GM12864 (cell line): ENCODE results near the gene GMDS.

Source experiments
- DNase-seq: peaks from one replicate; pipeline ENCODE4 v3.0.0-alpha.2; 2011; ENCODE audit warnings: low read depth
- H3K4me3 ChIP-seq: 2 replicates; pipeline ENCODE4 v1.5.1; 2011; ENCODE audit warnings: mild to moderate bottlenecking, low read depth, low read length, control low read depth
- TF ChIP-seq, protein P1 (sequence below): IDR thresholded peaks from 2 replicates; pipeline ENCODE4 v1.5.1; 2011; ENCODE audit warnings: low read depth, mild to moderate bottlenecking, moderate library complexity, low read length, control low read depth, inconsistent platforms; ENCODE audit errors: missing control alignments

The GMDS gene

DNA sequence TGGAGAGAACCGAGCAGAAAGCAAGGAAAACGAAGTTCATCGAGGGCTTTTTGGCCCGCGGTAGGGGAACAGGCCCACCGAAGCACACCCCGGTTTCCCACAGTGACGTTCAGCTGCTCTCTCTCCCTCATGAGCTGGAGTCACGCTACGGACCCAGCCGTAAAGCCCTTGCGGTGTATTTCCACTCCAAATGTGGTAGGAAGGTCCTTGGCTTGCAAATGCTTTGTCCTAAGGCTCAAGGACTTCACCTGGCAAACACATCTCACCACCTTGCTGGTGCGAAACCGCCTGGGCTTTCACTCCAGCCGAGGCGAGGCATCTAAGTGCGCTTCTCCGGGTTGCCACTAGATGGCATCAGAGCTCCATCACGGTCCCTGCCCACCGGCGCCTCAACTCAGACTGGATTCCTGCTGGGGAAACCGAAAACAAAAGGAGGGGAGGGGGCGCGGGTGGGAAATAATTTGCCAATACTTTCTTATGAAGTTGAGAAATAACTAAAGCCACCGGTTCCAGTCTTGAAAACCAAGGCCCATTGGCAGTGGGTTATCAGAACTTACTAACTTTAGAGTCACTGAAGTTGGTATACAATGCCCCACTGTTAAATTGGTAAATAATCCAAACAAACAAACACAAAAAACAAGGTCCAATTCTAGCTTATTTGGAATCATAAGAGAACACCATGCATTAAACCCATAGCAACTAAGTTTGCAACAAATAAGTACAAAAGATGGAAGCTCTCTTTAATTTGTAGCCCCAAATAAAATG is 649.1 kb downstream of the GMDS start:
- H3K4me3 ChIP-seq: no peak overlapping the region
- TF ChIP-seq, protein P1, sequence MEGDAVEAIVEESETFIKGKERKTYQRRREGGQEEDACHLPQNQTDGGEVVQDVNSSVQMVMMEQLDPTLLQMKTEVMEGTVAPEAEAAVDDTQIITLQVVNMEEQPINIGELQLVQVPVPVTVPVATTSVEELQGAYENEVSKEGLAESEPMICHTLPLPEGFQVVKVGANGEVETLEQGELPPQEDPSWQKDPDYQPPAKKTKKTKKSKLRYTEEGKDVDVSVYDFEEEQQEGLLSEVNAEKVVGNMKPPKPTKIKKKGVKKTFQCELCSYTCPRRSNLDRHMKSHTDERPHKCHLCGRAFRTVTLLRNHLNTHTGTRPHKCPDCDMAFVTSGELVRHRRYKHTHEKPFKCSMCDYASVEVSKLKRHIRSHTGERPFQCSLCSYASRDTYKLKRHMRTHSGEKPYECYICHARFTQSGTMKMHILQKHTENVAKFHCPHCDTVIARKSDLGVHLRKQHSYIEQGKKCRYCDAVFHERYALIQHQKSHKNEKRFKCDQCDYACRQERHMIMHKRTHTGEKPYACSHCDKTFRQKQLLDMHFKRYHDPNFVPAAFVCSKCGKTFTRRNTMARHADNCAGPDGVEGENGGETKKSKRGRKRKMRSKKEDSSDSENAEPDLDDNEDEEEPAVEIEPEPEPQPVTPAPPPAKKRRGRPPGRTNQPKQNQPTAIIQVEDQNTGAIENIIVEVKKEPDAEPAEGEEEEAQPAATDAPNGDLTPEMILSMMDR: peak; percentile 92
- DNase-seq: no peak

DNA sequence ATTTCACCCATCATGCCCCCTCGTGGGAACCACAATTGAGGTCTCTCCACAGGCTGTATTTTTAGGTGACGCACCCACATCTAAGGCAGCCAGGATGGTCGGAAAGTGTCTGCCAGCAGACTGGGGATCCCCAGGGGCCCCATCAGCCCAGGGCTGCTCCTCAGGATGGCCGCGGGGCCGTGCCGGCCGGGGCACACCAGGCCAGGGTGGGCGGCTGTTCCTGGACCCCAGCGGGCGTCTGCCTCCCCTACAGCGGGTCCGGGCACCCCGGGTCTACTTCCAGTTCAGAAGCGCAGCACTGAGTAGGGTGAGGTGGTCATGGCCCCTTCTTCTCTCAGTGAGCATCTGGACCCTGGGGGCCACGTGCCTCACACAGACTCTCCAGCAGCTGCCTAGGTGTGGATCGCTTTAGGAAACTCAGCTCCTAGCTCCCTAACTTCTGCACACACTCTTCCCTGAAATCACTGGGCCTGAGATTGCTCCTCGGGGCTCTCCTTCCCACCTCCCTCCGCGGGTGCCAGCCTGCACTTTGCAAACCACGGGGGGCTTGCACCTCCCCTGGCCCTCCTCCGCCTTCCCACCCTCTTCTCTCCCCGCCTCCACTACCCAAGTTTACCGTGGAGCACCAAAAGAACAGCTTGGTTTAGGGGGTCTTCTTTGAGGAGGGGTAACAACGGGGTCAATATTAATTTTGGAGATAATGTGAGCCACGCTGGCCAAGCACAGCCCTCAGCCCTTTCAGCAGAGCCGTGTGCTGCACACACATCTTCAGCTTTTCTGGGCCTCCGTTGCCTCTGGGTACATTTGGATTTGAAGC is 649.9 kb downstream of the GMDS start:
- no peak overlapping the region for H3K4me3 ChIP-seq
- TF ChIP-seq, protein P1: no peak
- no peak for DNase-seq

DNA sequence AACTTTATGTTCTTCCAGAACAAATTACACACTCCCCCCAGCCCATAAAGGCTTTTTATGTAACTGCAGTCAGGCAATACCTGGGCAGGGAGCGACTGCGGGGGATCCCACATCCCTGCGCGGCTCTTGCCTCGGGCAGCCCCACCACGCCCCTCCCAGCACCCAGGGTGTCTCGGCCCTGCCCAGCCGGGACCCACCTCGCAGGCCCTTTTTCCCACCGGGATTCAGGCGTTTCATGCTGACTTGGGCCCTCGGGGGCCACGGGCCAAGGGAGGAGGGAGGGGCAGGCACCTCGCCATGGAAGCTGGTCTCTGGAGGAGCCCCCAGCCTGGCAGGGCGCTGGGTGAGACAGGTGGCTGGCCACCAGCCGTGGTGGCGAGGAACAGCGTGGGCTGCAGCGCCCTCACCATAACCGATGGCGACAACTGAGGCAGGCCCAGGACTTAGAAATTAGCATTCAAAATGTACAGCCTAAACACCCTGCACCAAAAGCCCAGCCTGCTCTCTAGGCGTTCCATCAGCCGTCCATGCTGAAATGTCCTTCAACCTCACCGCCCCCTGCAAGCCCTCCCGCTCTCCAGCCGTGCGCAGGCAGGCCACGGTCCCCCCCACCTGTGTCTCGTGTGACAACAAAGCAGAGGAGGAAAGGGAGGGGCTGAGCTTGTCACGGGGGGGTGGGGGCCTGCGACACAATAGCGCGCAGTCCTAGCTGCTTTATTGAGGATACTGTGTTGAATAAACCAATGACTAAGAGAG is 650.8 kb downstream of the GMDS start:
- TF ChIP-seq, protein P1: no peak
- no peak for DNase-seq
- H3K4me3 ChIP-seq: no peak overlapping the region

DNA sequence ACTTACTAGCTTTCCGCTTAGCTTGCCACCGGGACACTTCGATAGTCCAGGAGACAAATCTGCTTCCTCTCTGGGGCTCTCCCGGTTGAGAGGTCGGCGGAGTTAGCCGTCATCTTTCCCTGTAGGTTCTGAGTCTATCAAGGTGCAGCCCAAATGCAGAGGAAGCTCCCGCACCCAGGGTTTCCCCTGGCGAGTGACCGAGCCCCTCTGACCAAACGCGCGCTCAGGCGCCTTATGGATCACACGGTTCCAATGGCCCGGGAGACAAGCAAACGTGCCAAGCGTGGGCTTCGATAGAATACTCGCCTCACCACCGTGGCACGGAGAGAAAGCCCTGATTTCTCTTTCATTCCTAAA is 651.5 kb downstream of the GMDS start:
- DNase-seq: no peak
- no peak overlapping the region for H3K4me3 ChIP-seq
- TF ChIP-seq, protein P1: no peak

DNA sequence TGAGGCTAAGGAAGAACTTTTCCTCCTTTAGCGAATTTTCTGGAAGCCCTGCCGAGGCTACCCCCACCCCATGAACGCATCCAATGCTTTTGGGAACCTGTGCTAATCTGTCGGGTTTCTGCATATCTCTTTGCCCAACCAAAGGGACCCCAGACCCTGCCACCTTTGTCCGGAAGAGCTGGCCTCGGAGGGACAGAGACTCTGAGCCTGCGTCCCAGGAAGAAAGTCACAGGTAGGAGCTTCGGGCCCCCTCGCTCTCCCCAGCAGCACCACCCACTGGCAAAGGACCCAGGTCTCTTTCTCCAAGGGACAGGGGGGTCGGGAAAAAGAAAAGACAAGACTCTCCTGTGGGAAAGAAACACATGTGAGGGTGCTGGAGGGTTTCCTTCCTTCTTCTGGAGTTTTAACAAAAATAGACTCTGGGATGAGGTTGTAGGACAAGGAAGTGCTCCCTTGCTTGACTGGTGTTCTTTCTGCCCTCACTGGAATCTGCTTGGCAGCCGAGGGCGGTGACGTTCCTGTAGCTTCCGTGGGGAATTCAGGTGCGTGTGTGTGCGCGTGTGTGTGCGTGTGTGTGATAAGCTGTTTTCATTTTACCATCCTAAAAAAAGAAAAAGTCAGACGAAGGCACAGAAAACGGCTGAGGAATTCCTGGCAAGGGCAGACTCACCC is 652.0 kb downstream of the GMDS start:
- DNase-seq: no peak
- TF ChIP-seq, protein P1: no peak
- H3K4me3 ChIP-seq: no peak overlapping the region

DNA sequence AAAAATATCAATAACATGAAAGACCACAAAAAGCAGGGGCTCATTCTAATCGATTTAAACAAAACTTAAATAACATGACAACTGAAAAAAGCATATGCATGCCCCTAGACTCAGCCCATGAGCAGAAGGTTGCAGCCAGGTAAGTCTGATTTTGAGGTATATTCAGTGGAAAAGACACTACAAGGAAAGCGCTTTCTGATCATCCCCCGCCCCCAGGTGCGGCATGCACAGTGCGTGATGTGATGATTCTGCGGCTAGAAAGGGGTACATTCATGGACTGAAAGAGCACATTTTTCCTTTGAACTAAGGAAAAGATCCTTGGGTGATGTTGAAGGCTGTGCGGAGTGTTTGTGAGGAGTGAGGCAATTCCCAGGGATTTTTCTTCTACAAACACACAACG is 652.6 kb downstream of the GMDS start:
- DNase-seq: no peak
- TF ChIP-seq, protein P1: no peak
- H3K4me3 ChIP-seq: no peak overlapping the region
